ENCODE data around the gene LRMDA. TPM values are rescaled to one million over a fixed set of nuclear protein-coding genes. Genes with fewer than 3 reads are reported as not detected.
"Not testable (repeated sequence)": the region's sequence is repeated elsewhere in the genome, so short reads cannot be mapped to it uniquely, and the experiment has no call there.

LRMDA gene
- total RNA-seq, 1 donor from 2014 or later = not detected

- intact Hi-C loops (cut with micrococcal nuclease) = no loop called here
Measured at GRCh38 chr10:76509446-76509845, 1078.0 kb downstream of the LRMDA start.

GRCh38 chr10:76514321-76514720, 1082.9 kb downstream of the LRMDA start:
- intact Hi-C loops (cut with micrococcal nuclease) = no loop called here

- intact Hi-C loops (cut with micrococcal nuclease) = no loop called here
Measured at GRCh38 chr10:76514869-76515268, 1083.4 kb downstream of the LRMDA start.

GRCh38 chr10:76522547-76522946, 1091.1 kb downstream of the LRMDA start:
- intact Hi-C loops (cut with micrococcal nuclease) = no loop called here

- intact Hi-C loops (cut with micrococcal nuclease) = no loop called here
Measured at GRCh38 chr10:76523246-76523645, 1091.8 kb downstream of the LRMDA start.

- intact Hi-C loops (cut with micrococcal nuclease) = no loop called here
Measured at GRCh38 chr10:76523791-76524351, 1092.4 kb downstream of the LRMDA start.

GRCh38 chr10:76526833-76527232, 1095.4 kb downstream of the LRMDA start:
- intact Hi-C loops (cut with micrococcal nuclease) = not testable (repeated sequence)

GRCh38 chr10:76540331-76540730, 1108.9 kb downstream of the LRMDA start:
- intact Hi-C loops (cut with micrococcal nuclease) = no loop called here

- intact Hi-C loops (cut with micrococcal nuclease) = no loop called here
Measured at GRCh38 chr10:76540786-76541185, 1109.4 kb downstream of the LRMDA start.

GRCh38 chr10:76541852-76542251, 1110.4 kb downstream of the LRMDA start:
- intact Hi-C loops (cut with micrococcal nuclease) = no loop called here

GRCh38 chr10:76542307-76542930, 1111.0 kb downstream of the LRMDA start:
- intact Hi-C loops (cut with micrococcal nuclease) = no loop called here

- intact Hi-C loops (cut with micrococcal nuclease) = no loop called here
Measured at GRCh38 chr10:76543655-76544054, 1112.2 kb downstream of the LRMDA start.

- intact Hi-C loops (cut with micrococcal nuclease) = loop anchor here (5.0 kb wide), 1 partner anchor 443 kb away; no protein-coding TSS in a partner anchor
Measured at GRCh38 chr10:76544789-76545188, 1113.4 kb downstream of the LRMDA start.

- intact Hi-C loops (cut with micrococcal nuclease) = loop anchor here (5.0 kb wide), 1 partner anchor 441 kb away; no protein-coding TSS in a partner anchor
Measured at GRCh38 chr10:76546411-76546810, 1115.0 kb downstream of the LRMDA start.

- intact Hi-C loops (cut with micrococcal nuclease) = loop anchor here (5.0 kb wide), 1 partner anchor 440 kb away; no protein-coding TSS in a partner anchor
Measured at GRCh38 chr10:76547352-76547972, 1116.0 kb downstream of the LRMDA start.

GRCh38 chr10:76548716-76549115, 1117.3 kb downstream of the LRMDA start:
- intact Hi-C loops (cut with micrococcal nuclease) = loop anchor here (5.0 kb wide), 1 partner anchor 439 kb away; no protein-coding TSS in a partner anchor

- intact Hi-C loops (cut with micrococcal nuclease) = loop anchor here (5.0 kb wide), 1 partner anchor 438 kb away; no protein-coding TSS in a partner anchor
Measured at GRCh38 chr10:76549171-76549570, 1117.7 kb downstream of the LRMDA start.

GRCh38 chr10:76550806-76551205, 1119.4 kb downstream of the LRMDA start:
- intact Hi-C loops (cut with micrococcal nuclease) = no loop called here

GRCh38 chr10:76552091-76552873, 1120.9 kb downstream of the LRMDA start:
- intact Hi-C loops (cut with micrococcal nuclease) = no loop called here

- intact Hi-C loops (cut with micrococcal nuclease) = no loop called here
Measured at GRCh38 chr10:76553263-76554032, 1122.0 kb downstream of the LRMDA start.

GRCh38 chr10:76554033-76554408, 1122.6 kb downstream of the LRMDA start:
- intact Hi-C loops (cut with micrococcal nuclease) = no loop called here
